GM19351 (cell line): Measurements from ENCODE around the gene SCN4A.
"Not testable (repeated sequence)": the region's sequence is repeated elsewhere in the genome, so short reads cannot be mapped to it uniquely, and the experiment has no call there.

Experiments used
- ATAC-seq: cut with Tn5 transposase; IDR thresholded peaks from one replicate; pipeline ENCODE4 v1.9.1; 2021; ENCODE audit warnings: mild to moderate bottlenecking, moderate library complexity; ENCODE audit not compliant: unreplicated experiment

SCN4A gene

GRCh38 chr17:63986821-63987220 is 14.1 kb upstream of the SCN4A start:
- ATAC-seq = no peak

DNA sequence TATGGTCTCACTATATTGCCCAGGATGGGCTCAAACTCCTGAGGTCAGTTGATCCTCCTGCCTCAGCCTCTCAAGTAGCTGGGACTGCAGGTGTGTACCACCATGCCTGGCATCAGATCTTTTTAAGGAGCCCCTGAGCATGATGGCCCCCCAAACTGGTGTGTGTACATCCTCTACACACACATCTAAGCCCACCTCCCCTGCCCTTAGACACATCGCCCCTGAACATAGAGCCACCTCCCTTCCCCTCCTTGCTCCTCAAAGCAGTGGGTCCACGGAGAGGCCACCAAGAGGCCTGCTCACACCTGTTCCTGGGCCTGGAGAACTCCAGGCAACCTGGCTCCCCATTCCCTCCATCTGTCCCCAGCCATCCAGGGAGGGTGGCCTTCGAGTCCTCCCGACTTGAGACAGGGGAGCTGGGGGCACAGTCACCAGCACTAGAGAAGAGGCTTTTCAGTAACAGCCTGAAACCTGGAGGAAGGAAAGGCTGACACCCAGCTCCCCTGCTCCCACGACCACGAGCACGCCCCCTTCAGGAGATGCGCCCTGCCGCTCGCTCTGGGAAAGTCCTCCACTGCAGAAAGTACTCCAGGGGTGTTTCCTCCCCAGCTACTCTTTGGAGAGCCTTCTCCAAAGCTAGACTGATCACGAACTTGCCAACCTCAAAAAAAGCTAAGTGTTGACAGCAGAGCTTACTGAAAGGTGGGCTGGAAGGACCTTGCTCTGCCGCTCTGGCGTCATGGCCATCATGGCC is 12.8 kb upstream of the SCN4A start:
- ATAC-seq = no peak

- ATAC-seq = no peak
Observed at GRCh38 chr17:63984651-63985386, 12.1 kb upstream of the SCN4A start.

DNA sequence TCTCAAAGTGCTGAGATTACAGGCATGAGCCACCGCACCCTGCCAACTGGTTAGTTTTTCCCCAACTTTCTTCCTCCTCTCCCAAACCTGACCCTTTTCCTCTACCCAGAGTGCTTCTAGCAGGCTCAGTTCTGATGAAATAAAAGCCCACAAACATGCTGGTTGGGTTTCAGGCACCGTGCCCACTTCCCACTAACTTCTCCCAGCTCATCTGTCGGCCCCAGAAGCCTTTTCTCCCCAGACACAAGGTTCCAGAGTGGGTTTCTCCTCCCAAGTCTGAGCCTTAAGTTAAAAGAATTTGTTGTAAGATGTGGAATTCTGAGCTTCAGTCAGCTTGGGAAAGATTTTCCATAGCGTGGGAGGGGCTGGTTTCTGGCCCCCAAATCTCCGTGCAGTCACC is 11.5 kb upstream of the SCN4A start:
- ATAC-seq = no peak

- ATAC-seq = no peak
Observed at GRCh38 chr17:63983320-63983719, 10.6 kb upstream of the SCN4A start.

DNA sequence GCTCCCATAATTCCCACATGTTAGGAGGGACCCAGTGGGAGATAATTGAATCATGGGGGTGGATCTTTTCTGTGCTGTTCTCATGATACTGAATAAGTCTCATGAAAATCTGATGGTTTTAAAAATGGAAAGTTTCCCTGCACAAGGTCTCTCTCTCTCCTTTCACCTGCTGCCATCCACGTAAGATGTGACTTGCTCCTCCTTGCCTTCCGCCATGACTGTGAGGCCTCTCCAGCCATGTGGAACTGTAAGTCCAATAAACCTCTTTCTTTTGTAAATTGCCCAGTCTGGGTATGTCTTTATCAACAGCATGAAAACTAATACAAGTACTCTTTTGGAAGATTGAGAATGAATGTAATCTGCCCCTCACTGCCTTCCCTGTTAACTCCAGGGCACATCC is 9.9 kb upstream of the SCN4A start:
- ATAC-seq = not testable (repeated sequence)

- no peak for ATAC-seq
Observed at GRCh38 chr17:63978272-63979200, 5.8 kb upstream of the SCN4A start.

GRCh38 chr17:63976702-63977101 is 4.0 kb upstream of the SCN4A start:
- no peak for ATAC-seq

GRCh38 chr17:63975541-63976092 is 2.9 kb upstream of the SCN4A start:
- no peak for ATAC-seq

- ATAC-seq = no peak
Observed at GRCh38 chr17:63974594-63975192, 2.0 kb upstream of the SCN4A start.

DNA sequence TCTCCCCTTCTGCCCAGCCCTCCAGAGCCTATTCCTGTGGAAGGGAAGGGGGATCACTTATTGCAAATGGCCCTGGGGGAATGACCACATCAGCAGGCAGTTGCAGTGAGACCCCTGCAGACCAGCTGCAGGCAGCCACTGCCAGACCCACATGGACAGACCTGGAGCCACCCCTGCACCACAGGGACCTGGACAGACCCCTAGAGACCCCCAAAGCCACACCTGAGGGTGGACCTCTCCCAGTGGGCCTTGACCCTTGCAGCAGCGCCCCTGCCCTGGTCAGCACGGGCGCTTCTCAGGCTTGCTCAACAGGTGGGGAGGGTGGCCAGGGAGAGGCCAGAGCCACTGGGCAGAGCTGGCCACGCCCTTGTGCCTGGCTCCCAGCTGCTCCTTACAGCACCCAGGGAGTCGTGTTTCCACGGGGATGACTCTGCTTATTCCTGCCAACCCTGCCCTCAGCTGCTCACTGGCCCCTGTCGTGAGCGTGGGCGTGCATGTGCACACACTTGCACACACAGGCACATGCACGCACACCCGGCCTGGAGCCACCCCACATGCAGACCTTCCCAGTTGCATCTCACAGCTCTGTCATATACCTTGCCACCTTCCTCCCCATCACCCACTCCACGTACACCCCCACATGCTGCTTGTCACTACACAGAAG is 1.3 kb upstream of the SCN4A start:
- ATAC-seq = no peak

- no peak for ATAC-seq
Observed at GRCh38 chr17:63973247-63973646, 529 bp upstream of the SCN4A start.

DNA sequence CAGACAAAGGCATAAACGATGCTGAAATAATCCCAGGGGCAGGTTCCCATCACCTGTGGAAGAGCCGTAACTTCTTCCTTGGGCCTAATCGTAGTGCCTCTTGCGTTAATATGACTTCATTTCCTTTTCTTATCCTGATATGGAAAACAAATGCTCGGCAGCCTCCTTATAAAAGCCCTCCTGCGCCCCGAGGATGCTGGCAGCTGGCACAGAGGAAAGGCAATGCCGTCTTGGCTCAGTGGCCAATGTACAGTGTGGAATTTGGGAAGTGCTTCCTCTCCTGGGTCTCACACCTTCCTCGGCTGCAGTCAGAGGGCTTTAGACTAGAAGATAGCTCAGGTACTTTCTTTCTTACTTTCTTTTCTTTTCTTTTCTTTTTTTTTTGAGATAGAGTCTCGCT is 3.4 kb downstream of the SCN4A start:
- ATAC-seq = no peak

GRCh38 chr17:63967953-63968352 is 4.8 kb downstream of the SCN4A start:
- ATAC-seq = no peak

GRCh38 chr17:63966646-63967264 is 6.0 kb downstream of the SCN4A start:
- ATAC-seq = peak; percentile 65

- no peak for ATAC-seq
Observed at GRCh38 chr17:63963123-63963522, 9.6 kb downstream of the SCN4A start.

DNA sequence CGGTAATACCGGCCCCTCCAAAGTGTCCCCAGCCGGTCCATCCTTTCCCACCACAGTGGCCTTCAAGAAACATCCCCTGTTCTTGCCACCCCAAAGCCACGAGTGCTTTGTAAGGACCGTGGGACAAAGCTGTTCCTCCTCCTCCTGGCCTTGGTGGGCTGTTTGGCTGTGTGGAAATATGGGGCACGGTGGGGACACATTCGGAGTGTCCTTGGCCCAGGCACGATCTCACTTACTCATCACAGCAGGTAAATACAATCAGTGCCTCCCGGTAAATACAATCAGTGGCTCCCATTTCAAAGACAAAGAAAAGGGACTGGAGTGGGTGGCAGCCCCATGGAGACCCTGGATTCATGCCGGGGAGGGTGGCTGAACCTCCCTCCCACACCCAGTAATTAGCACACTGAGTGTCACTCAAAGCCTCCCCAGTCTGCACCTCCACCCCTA is 10.4 kb downstream of the SCN4A start:
- ATAC-seq = no peak

GRCh38 chr17:63961355-63962212 is 11.1 kb downstream of the SCN4A start:
- no peak for ATAC-seq

GRCh38 chr17:63960430-63960829 is 12.3 kb downstream of the SCN4A start:
- ATAC-seq = no peak
